GM18867 (cell line): ENCODE measurements around the gene GC.
A peak's percentile ranks its signal among the peaks of the same experiment; 100 is the strongest.
"Not testable (repeated sequence)": the region's sequence is repeated elsewhere in the genome, so short reads cannot be mapped to it uniquely, and the experiment has no call there.

Experiments used
- ATAC-seq: cut with Tn5 transposase; IDR thresholded peaks from one replicate; pipeline ENCODE4 v1.9.1; 2021; ENCODE audit warnings: mild to moderate bottlenecking, moderate library complexity; ENCODE audit not compliant: unreplicated experiment

Gene GC

GRCh38 chr4:71768123-71768522 is 15.8 kb downstream of the GC start:
- ATAC-seq, result no peak

GRCh38 chr4:71765821-71766383 is 18.0 kb downstream of the GC start:
- ATAC-seq, result no peak

- no peak for ATAC-seq
Observed at GRCh38 chr4:71765350-71765749, 18.5 kb downstream of the GC start.

- ATAC-seq, result peak; percentile 74
Observed at GRCh38 chr4:71752383-71753042, 31.4 kb downstream of the GC start.

GRCh38 chr4:71749008-71749594 is 34.8 kb downstream of the GC start:
- no peak for ATAC-seq

GRCh38 chr4:71746379-71746778 is 37.5 kb downstream of the GC start:
- no peak for ATAC-seq

- not testable (repeated sequence) for ATAC-seq
Observed at GRCh38 chr4:71738782-71739181, 45.1 kb downstream of the GC start.

GRCh38 chr4:71732706-71733105 is 51.2 kb downstream of the GC start:
- ATAC-seq, result no peak

GRCh38 chr4:71732066-71732465 is 51.8 kb downstream of the GC start:
- ATAC-seq, result no peak

- ATAC-seq, result no peak
Observed at GRCh38 chr4:71729856-71730255, 54.0 kb downstream of the GC start.

GRCh38 chr4:71713611-71714203 is 70.2 kb downstream of the GC start:
- ATAC-seq, result peak; percentile 77

- no peak for ATAC-seq
Observed at GRCh38 chr4:71711985-71712348, 71.9 kb downstream of the GC start.

GRCh38 chr4:71711044-71711984 is 72.6 kb downstream of the GC start:
- ATAC-seq, result no peak

- no peak for ATAC-seq
Observed at GRCh38 chr4:71709961-71710360, 73.9 kb downstream of the GC start.

- ATAC-seq, result no peak
Observed at GRCh38 chr4:71698141-71698540, 85.7 kb downstream of the GC start.

- ATAC-seq, result no peak
Observed at GRCh38 chr4:71697031-71697430, 86.8 kb downstream of the GC start.

GRCh38 chr4:71694961-71695360 is 88.9 kb downstream of the GC start:
- ATAC-seq, result no peak

- no peak for ATAC-seq
Observed at GRCh38 chr4:71692963-71693362, 90.9 kb downstream of the GC start.

- no peak for ATAC-seq
Observed at GRCh38 chr4:71692198-71692597, 91.7 kb downstream of the GC start.
